ENCODE measurements around the gene LRBA. TPM values are rescaled to one million over a fixed set of nuclear protein-coding genes. Genes with fewer than 3 reads are reported as not detected.
A peak's percentile ranks its signal among the peaks of the same experiment; 100 is the strongest.

Gene LRBA
- total RNA-seq, 1 donor from 2014 or later, result 66.2 TPM

DNA sequence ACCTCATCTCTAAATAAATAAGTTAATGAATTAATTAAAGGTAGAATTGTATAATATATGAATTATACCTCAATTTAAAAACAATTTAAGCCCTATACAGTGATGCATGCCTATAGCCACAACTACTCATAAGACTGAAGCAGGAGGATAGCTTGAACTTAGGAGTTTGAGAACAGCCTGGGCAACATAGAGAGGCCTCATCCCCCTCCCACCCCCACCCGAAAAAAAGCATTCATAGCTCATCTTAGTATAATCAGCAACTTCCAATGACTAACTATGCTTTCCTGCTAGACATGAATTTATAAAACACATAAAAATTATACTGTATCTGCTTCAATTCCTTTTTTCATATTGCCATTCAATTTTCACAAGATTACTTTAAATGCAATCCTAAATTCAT, 1.6 kb downstream of the LRBA start:
- H3K36me3 Mint-ChIP-seq, result no peaks in the 10 kb centered on the region
- DNase-seq (ENCODE audit: low spot score in 2 of 2, unreplicated experiment in 2 of 2), result no peak
- H3K9me3 Mint-ChIP-seq, result no peaks in the 10 kb centered on the region
- peaks cover 26% of the 10 kb centered on the region for H3K4me1 Mint-ChIP-seq
- H3K4me3 Mint-ChIP-seq, result peak overlapping the region; percentile 100
- H3K27ac Mint-ChIP-seq, result peak overlapping the region; percentile 99
- H3K27me3 Mint-ChIP-seq (ENCODE audit: low read depth), result no peaks in the 10 kb centered on the region
- TF ChIP-seq, protein P1, sequence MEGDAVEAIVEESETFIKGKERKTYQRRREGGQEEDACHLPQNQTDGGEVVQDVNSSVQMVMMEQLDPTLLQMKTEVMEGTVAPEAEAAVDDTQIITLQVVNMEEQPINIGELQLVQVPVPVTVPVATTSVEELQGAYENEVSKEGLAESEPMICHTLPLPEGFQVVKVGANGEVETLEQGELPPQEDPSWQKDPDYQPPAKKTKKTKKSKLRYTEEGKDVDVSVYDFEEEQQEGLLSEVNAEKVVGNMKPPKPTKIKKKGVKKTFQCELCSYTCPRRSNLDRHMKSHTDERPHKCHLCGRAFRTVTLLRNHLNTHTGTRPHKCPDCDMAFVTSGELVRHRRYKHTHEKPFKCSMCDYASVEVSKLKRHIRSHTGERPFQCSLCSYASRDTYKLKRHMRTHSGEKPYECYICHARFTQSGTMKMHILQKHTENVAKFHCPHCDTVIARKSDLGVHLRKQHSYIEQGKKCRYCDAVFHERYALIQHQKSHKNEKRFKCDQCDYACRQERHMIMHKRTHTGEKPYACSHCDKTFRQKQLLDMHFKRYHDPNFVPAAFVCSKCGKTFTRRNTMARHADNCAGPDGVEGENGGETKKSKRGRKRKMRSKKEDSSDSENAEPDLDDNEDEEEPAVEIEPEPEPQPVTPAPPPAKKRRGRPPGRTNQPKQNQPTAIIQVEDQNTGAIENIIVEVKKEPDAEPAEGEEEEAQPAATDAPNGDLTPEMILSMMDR (IDR thresholded peaks at IDR 0.05; ENCODE audit: unreplicated experiment), result no peak

DNA sequence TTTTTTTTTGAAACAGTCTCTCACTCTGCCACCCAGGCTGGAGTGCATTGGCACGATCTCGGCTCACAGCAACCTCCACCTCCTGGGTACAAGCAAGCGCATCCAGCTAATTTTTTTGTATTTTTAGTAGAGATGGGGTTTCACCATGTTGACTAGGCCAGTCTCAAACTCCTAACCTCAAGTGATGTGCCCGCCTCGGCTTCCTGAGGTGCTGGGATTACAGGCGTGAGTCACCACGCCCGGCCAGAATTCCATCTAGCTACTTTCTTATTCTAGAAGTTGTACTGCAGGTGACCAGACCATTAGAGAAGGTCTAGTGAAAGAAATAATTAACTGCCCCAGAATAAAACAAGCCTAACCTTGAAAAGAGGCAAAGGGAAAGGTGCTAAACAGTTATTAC, 2.3 kb downstream of the LRBA start:
- H3K4me1 Mint-ChIP-seq, result peaks cover 26% of the 10 kb centered on the region
- H3K27me3 Mint-ChIP-seq (ENCODE audit: low read depth), result no peaks in the 10 kb centered on the region
- H3K4me3 Mint-ChIP-seq, result peak overlapping the region; percentile 52
- no peaks in the 10 kb centered on the region for H3K9me3 Mint-ChIP-seq
- no peak overlapping the region for H3K27ac Mint-ChIP-seq
- peaks cover under 1% of the 10 kb centered on the region for H3K36me3 Mint-ChIP-seq
- no peak for DNase-seq (ENCODE audit: low spot score in 2 of 2, unreplicated experiment in 2 of 2)
- TF ChIP-seq, protein P1 (IDR thresholded peaks at IDR 0.05; ENCODE audit: unreplicated experiment), result no peak

DNA sequence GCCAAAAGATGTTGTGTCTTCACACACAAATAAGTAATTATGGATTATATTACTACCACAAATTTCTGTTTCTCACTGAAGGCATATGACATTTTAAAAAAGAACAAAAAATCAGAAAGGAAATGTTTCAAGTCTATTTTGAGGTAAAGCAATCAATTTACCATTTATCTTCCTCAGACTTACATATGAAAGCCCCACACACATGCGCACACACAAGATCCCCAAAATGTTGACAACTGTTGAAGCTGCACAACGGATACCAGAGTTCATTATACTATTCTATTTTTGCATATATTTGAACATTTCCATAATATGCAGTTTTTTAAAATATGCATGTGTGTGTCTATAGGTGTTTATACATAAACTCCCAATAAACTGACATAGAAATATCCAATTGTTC, 2.7 kb downstream of the LRBA start:
- H3K27me3 Mint-ChIP-seq (ENCODE audit: low read depth), result no peaks in the 10 kb centered on the region
- H3K4me3 Mint-ChIP-seq, result peak overlapping the region; percentile 25
- H3K4me1 Mint-ChIP-seq, result peaks cover 26% of the 10 kb centered on the region
- H3K27ac Mint-ChIP-seq, result no peak overlapping the region
- H3K9me3 Mint-ChIP-seq, result no peaks in the 10 kb centered on the region
- TF ChIP-seq, protein P1 (IDR thresholded peaks at IDR 0.05; ENCODE audit: unreplicated experiment), result no peak
- H3K36me3 Mint-ChIP-seq, result peaks cover 2% of the 10 kb centered on the region
- DNase-seq (ENCODE audit: low spot score in 2 of 2, unreplicated experiment in 2 of 2), result no peak

DNA sequence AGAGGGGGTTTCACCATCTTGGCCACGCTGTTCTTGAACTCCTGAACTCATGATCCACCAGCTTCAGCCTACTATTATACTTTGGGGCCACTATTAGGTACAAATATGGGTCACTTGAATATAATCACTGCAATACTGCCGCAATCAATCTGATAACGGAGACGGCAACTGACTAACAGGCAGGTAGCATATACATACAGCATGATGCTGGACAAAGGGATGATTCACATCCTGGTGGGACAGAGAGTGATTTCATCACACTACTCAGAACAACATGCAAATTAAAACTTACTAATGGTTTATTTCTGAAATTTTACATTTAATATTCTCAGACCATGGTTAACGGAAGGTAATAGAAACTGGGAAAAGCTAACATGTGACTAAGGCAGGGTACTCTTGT, 10.9 kb downstream of the LRBA start:
- Mint-ChIP-seq H3K27me3 (ENCODE audit: low read depth) (no peaks in the 10 kb centered on the region), H3K36me3 (peaks cover 6% of the 10 kb centered on the region), H3K4me3 (no peak overlapping the region), H3K9me3 (no peaks in the 10 kb centered on the region), H3K4me1 (no peaks in the 10 kb centered on the region), H3K27ac (no peak overlapping the region)
- no peak for DNase-seq (ENCODE audit: low spot score in 2 of 2, unreplicated experiment in 2 of 2)
- TF ChIP-seq, protein P1 (IDR thresholded peaks at IDR 0.05; ENCODE audit: unreplicated experiment), result no peak

DNA sequence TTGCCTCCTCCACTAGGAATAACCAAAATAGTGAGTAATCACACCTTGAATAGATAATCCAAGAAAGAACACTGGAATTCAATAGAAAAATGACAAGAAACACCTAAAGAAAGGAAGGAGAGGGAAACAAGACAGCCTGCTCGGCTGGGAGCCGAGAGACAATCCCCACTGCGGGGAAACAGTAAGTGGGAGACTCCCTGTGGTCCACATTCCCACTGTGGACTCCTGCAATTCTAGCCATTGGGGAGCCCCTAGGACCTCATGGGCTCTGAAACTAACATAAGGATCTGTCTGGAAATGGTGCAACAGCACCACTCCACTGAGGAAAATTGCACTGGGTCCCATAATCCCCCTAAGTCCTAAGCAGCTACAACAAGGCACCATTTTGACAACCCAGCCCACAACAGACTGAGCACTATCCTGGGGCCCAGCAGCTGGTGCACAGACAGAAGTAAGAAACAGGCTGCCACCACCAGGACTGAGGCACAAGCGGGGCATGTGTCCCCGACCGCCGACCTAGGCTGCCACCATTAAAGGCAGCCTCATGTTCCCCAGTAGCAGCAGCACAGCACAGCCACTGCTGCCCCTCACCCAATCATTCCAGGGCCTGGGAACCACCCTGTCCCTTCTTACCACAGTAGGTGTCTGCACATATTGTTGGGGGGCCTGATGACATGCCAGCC, 14.2 kb downstream of the LRBA start:
- Mint-ChIP-seq H3K4me1 (no peaks in the 10 kb centered on the region), H3K9me3 (no peaks in the 10 kb centered on the region), H3K36me3 (peaks cover 4% of the 10 kb centered on the region), H3K4me3 (no peak overlapping the region), H3K27ac (no peak overlapping the region), H3K27me3 (ENCODE audit: low read depth) (no peaks in the 10 kb centered on the region)
- TF ChIP-seq, protein P1 (IDR thresholded peaks at IDR 0.05; ENCODE audit: unreplicated experiment), result no peak
- no peak for DNase-seq (ENCODE audit: low spot score in 2 of 2, unreplicated experiment in 2 of 2)
